HFF-Myc (cell line): ENCODE results near the gene ZNF579.

Source experiments
- DNase-seq: peaks from one replicate; pipeline ENCODE4 v3.0.0-alpha.2; 2011; ENCODE audit warnings: low read depth; ENCODE audit errors: extremely low read depth
- H3K4me3 ChIP-seq: replicated peaks from 2 replicates; pipeline ENCODE4 v1.5.1; 2011; ENCODE audit warnings: low read depth, mild to moderate bottlenecking, control low read depth, low read length
- CTCF ChIP-seq: IDR thresholded peaks from 2 replicates; pipeline ENCODE4 v1.5.1; 2012; ENCODE audit warnings: mild to moderate bottlenecking, low read depth, low read length, control low read depth; ENCODE audit errors: missing control alignments

The ZNF579 gene

GRCh38 chr19:55611983-55612645, 31.5 kb upstream of the ZNF579 start:
- DNase-seq = no peak
- TF ChIP-seq CTCF = no peak
- no peak overlapping the region for H3K4me3 ChIP-seq

- no peak overlapping the region for H3K4me3 ChIP-seq
- no peak for DNase-seq
- TF ChIP-seq CTCF = no peak
Observed at GRCh38 chr19:55611300-55611982, 30.8 kb upstream of the ZNF579 start.

- TF ChIP-seq CTCF = no peak
- H3K4me3 ChIP-seq = no peak overlapping the region
- no peak for DNase-seq
Observed at GRCh38 chr19:55609326-55609725, 28.7 kb upstream of the ZNF579 start.

GRCh38 chr19:55606817-55607216, 26.2 kb upstream of the ZNF579 start:
- no peak for TF ChIP-seq CTCF
- peak overlapping the region; percentile 92 for H3K4me3 ChIP-seq
- no peak for DNase-seq

GRCh38 chr19:55606471-55606787, 25.8 kb upstream of the ZNF579 start:
- peak overlapping the region; percentile 92 for H3K4me3 ChIP-seq
- DNase-seq = no peak
- TF ChIP-seq CTCF = no peak

GRCh38 chr19:55605637-55606470, 25.2 kb upstream of the ZNF579 start, which contains the start of gene ZNF865:
Gene ZNF865, plus strand, starts transcription at chr19:55605647. Its CDS starts 7,972 bp downstream, at chr19:55613619.
- peak; percentile 82 for TF ChIP-seq CTCF
- DNase-seq = peak; percentile 66
- peak within 1 kb of the TSS; percentile 92 for H3K4me3 ChIP-seq
